SK-N-SH (cell line): Measurements from ENCODE around the gene SLC5A1.

Experiments used
- EZH2phosphoT487 ChIP-seq: fragments of 200-600 bp; sonication (generic); IDR thresholded peaks from 2 replicates; pipeline ENCODE4 v1.6.1; 2017; ENCODE audit warnings: low read depth, mixed run types, mild to moderate bottlenecking, antibody characterized with exemption, moderate library complexity, borderline replicate concordance
- RCOR1 ChIP-seq: fragments of 150-350 bp; IDR thresholded peaks from 2 replicates; pipeline ENCODE4 v1.6.1; 2017; ENCODE audit warnings: antibody characterized with exemption, low read length

- no peak for TF ChIP-seq EZH2phosphoT487
- TF ChIP-seq RCOR1: no peak
Measured at GRCh38 chr22:32120603-32121002, 77.5 kb downstream of the SLC5A1 start.
